ENCODE data around the gene ELAVL1.

ELAVL1 gene

GRCh38 chr19:7983995-7984837 is 21.2 kb downstream of the ELAVL1 start:
- DNase-seq, result no peak

GRCh38 chr19:7983286-7983950 is 22.0 kb downstream of the ELAVL1 start:
- DNase-seq, result no peak

- no peak for DNase-seq
These were observed 22.8 kb downstream of the ELAVL1 start for GRCh38 chr19:7982651-7983099.

GRCh38 chr19:7982103-7982502 is 23.3 kb downstream of the ELAVL1 start:
- no peak for DNase-seq

- no peak for DNase-seq
These were observed 23.8 kb downstream of the ELAVL1 start for GRCh38 chr19:7981661-7982060.

GRCh38 chr19:7981199-7981598 is 24.2 kb downstream of the ELAVL1 start:
- no peak for DNase-seq

GRCh38 chr19:7980635-7981121 is 24.8 kb downstream of the ELAVL1 start:
- no peak for DNase-seq

GRCh38 chr19:7980168-7980567 is 25.3 kb downstream of the ELAVL1 start:
- no peak for DNase-seq

GRCh38 chr19:7979559-7979958 is 25.9 kb downstream of the ELAVL1 start:
- DNase-seq, result no peak

GRCh38 chr19:7979011-7979410 is 26.4 kb downstream of the ELAVL1 start:
- no peak for DNase-seq

GRCh38 chr19:7978179-7978825 is 27.1 kb downstream of the ELAVL1 start:
- DNase-seq, result no peak

- DNase-seq, result no peak
These were observed 27.8 kb downstream of the ELAVL1 start for GRCh38 chr19:7977723-7978040.

GRCh38 chr19:7977021-7977722 is 28.3 kb downstream of the ELAVL1 start:
- no peak for DNase-seq

- no peak for DNase-seq
These were observed 29.0 kb downstream of the ELAVL1 start for GRCh38 chr19:7976461-7976860.

GRCh38 chr19:7975037-7975436 is 30.4 kb downstream of the ELAVL1 start:
- DNase-seq, result no peak

- DNase-seq, result no peak
These were observed 31.6 kb downstream of the ELAVL1 start for GRCh38 chr19:7973883-7974282.

- no peak for DNase-seq
These were observed 33.6 kb downstream of the ELAVL1 start for GRCh38 chr19:7971553-7972520.

- DNase-seq, result peak in 1 of 2 experiments; percentile 43
These were observed 34.6 kb downstream of the ELAVL1 start for GRCh38 chr19:7970716-7971448.

GRCh38 chr19:7969555-7969939 is 35.9 kb downstream of the ELAVL1 start:
- no peak for DNase-seq

GRCh38 chr19:7968796-7969554 is 36.5 kb downstream of the ELAVL1 start:
- no peak for DNase-seq
